Astrocyte of the hippocampus (primary cell): ENCODE data around the gene FRAT2.

Experiments used
- DNase-seq: peaks from one replicate; pipeline ENCODE4 v3.0.0; 2011; ENCODE audit warnings: low read depth, low spot score

Gene FRAT2

DNA sequence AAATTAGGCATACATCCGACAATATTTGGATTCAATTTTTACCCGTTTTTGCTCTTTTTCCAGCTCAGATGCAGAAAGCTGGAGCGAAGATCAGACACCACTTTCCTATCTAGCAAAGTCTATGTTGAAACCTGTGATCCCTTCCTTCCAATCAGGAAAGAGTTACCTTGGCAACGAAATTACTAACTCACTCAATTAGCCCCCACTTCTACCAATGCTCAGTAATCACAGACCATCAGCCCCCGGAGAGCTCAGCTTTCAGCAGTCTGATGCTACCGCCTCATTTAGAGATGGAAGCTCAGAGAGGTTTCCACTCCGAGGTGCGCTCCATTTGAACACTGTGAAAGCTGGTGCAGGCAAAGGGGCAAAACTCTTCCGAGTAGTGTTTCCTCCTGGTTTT is 8.8 kb downstream of the FRAT2 start:
- DNase-seq: no peak

DNA sequence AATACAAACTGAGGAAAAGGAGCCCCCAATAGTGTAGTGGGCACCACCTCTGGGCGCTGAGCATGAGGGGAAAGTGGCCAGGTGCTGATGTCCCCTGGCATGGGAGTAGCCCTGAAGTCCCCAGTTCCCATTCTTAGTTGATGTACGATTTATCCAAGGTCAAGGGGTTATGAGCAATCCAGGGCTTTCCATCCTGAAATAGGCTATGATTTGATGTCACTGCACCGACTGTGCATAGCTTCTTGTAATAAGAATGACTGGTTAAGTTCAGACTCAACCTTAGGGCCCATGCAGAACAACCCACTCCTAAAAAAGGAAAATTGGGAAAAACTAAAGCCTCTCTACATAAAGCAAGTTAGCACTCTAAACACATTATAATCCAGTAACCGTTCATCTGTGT is 11.0 kb downstream of the FRAT2 start:
- DNase-seq: no peak

DNA sequence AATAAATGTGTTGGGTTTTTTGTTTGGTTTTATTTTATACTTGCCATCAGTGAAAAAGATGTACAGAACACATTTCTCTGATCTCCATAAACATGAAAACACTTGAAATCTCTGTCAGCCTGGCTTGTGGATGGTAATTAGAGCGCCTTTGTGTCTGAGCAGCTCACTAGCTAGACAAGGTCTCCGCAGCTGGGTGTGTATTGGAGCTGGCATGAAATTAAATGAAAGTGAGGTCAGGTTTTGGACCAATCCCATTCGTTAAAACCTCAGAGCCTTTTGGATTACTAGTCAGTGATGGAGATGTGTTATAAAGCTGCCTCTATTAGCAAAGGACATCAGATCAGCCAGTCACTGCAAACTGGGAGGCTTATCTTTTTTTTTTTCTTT is 12.7 kb downstream of the FRAT2 start:
- DNase-seq: peak; percentile 41

DNA sequence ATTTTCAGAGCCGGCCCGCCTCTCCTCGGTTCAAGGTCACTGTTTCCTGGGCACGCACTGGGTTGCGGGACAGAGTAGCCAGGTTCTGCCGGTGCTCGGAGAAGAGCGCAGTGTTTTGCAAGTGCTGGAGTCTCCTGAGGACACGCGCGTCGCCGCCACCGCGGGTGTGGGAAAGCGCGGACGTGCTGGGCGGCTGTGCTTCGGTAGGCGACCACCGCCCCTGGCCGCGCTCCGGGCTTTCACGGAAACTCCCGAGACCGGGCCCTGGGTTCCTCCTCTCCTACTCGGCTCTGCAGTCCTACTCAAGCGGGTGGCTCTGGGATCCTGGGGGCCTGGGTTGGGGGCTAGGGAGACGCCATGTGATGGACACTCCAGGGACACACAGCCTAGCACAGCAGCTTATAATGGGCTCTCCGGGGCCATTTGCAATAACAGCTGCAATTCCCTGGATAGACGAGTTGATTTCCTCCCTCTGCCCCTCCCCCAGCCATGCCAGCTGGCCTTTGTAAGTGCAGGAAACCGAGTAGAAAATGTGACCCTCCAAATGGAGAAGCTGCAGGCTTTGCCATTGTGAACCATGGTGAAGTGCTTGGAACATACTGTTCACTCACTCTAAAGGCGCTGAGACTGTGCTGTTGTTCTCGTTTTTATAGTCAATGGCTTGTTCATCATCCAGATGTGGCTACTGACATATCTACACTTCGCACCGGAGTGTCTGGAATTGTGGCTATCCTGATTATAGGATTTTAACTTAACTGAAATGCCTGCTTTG is 13.3 kb downstream of the FRAT2 start:
- no peak for DNase-seq

DNA sequence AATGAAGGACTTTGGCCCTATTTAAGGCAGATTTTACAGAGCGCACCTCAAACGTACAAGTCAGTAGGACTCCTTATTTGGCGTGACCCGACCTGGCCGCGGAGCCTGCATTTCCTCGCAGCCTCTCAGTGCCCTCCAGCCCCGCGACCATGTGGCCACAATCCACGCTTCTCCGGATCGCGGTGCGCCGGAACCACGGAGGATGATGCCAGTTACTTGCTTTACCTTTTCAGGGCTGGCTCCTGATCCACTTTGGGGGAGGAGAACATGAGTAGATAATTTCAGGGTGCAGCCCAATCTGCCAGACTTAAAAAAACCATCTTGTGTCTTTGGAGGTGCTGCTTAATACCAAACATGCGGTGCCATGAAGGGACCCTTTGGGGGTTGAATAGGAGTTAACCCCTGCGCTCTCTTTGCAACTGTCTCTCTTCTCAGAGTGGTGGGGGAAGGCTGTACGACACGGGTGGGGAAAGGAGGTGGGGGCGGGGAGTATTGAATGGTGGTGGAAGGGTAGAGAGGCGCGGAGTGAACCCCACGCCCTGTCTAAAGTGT is 14.0 kb downstream of the FRAT2 start:
- DNase-seq: no peak

DNA sequence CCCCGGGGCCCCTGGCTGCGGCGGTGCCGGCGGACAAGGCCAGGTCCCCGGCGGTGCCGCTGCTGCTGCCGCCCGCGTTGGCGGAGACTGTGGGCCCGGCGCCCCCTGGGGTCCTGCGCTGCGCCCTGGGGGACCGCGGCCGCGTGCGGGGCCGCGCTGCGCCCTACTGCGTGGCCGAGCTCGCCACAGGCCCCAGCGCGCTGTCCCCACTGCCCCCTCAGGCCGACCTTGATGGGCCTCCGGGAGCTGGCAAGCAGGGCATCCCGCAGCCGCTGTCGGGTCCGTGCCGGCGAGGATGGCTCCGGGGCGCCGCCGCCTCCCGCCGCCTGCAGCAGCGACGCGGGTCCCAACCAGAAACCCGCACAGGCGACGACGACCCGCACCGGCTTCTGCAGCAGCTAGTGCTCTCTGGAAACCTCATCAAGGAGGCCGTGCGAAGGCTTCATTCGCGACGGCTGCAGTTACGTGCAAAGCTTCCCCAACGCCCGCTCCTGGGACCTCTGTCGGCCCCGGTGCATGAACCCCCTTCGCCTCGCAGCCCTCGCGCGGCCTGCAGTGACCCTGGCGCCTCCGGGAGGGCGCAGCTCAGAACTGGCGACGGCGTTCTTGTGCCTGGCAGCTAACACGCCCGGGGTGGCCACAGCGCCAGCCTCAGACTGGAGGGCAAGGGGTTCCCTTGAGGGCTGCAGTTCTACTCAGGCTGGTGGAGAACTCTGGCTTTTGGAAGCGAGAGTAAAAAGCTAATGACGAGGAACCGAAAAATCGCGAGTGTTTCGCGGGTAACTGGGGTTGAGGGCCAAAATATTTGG is 14.7 kb downstream of the FRAT2 start:
- DNase-seq: peak; percentile 61

DNA sequence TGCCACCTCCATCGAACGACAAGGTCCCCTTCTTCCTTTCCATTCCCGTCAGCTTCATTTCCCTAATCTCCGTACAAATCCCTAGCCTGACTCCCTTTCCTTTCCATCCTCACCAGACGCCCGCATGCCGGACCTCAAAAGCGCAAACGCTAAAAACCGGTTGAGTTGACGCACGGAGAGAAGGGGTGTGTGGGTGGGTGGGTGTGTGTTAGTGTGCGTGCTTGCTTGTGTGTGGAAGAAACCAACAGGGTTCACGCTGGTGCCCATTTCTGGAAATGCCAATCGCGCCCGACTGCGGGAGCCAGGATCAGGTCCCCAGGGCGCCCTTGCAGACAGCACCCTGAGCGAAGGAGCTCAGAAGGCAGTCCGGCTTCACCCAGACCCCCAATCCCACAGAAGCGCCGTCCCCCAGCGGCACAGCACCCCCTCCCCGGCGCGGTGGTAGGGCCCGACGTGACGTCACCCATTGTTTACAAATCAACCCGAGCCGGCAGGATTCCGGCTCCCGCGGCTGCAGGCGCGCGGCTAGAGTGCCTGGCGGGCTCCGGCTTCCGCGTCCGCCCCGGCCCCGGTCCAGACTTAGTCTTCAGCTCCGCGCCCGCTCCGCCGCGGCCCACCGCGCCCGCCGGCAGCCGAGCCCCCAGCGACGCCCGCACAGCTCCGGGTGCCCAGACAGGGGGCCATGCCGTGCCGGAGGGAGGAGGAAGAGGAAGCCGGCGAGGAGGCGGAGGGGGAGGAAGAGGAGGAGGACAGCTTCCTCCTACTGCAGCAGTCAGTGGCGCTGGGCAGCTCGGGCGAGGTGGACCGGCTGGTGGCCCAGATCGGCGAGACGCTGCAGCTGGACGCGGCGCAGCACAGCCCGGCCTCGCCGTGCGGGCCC is 15.5 kb downstream of the FRAT2 start, which contains the start of gene FRAT1:
Gene FRAT1 (plus strand): TSS at position 500 of the 880 bp plus-strand sequence. CDS start 183 bp downstream, at position 683.
- peak; percentile 93 for DNase-seq

DNA sequence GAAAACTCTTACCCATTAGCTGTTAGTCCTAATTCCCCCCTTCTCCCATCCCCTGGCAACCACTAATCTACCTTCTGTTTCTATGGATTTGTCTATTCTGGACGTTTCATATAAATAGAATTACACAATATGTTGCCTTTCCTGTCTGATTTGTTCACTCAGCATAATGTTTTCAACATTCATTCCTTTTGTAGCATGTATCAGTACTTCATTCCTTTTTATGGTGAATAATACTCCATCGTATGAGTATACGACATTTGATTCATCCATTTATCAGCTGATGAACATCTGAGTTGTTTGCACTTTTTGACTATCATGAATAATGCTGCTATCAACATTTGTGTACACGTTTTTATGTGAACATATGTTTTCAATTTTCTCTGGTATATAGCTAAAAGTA is 19.9 kb downstream of the FRAT2 start:
- no peak for DNase-seq

DNA sequence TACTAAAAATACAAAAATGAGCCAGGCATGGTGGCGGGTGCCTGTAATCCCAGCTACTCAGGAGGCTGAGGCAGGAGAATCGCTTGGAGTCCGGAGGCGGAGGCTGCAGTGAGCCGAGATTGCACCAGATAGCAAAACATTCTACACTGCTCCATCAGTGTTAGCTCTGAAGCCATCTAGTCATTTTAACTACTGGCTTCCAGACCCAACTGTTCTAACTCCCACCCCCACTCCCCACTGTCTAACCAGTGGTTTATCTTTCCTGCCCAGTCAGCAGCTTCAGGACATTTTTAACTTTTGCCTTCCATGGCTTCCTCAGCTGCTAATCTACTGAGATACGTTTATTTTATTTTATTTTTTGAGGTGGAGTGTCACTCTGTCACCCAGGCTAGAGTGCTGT is 21.6 kb downstream of the FRAT2 start:
- DNase-seq: no peak

DNA sequence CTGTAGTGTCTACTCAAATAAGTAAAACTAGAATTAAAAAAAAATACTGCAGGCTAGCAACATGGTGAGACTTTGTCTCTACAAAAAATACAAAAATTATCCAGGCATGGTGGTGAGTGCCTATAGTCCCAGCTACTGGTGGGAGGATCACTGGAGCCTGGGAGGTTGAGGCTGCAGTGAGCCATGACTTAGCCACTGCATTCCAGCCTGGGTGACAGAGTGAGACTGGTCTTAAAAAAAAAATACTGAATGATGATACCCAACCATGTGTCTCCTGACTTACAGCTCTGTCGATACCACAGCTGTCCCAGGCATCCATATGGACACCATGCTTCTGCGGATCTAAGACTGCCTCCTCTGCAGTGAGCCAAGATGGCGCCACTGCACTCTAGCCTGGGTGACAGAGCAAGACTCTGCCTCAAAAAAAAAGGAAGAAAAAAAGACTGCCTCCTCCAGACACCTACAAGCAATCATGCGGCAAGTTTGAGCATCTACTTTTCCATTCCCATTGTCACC is 23.4 kb downstream of the FRAT2 start:
- no peak for DNase-seq

DNA sequence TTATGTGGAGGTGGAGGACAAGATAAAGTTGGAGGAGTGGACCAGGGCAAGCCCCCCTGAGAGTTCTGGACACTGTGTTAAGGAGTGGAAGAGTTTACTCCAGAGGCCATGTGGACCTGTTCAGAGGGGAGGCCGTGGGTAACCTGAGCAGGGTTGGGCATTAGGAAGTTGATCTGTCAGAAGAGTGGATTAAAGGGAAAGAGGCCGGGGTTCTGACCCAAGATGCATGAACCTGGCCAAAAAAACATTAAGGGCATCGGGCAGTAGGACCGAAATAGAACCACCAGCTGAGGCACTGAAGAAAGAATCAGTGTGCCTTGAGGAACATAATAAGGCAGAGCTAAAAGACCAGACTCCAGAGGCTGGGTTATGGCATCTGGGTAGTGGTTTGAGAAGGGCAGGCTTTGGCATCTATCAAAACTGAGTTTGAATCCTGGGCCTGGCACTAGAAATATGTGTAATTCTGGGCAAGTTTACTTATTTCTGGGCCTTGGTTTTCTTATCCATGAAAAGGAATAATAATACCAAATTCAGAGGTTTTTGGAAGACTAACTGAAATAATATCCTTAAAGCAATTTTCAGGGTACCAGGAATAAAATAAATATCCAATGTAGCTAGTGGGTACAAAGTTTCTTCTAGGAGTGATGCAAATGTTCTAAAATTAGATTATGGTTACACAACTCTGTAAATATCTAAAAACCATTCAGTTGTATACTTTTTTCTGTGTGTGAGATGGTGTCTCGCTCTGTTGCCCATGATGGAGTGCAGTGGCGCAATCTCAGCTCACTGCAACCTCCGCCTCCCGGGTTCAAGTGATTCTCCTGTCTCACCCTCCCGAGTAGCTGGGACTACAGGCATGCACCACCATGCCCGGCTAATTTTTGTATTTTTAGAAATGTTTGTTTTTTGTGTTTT is 26.4 kb downstream of the FRAT2 start:
- no peak for DNase-seq

DNA sequence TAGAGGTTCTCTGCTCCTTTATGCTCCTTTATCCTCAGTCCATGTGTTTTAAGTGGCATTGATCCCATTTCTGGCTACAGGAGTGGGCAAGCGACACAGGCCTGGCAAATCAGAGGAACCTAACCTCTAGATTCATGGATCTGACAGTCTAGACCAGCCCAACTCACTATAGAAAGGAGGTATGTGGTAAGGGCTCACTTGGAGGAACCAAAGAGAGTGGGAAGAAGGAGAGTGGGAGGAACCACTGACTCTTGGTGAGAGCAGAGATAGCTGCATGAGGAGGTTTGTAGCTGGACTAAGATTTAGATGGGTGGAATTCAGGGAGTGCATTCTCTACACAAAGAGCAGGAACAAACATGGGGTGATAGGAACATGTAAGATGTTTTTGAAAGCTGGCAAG is 27.1 kb downstream of the FRAT2 start:
- DNase-seq: no peak

DNA sequence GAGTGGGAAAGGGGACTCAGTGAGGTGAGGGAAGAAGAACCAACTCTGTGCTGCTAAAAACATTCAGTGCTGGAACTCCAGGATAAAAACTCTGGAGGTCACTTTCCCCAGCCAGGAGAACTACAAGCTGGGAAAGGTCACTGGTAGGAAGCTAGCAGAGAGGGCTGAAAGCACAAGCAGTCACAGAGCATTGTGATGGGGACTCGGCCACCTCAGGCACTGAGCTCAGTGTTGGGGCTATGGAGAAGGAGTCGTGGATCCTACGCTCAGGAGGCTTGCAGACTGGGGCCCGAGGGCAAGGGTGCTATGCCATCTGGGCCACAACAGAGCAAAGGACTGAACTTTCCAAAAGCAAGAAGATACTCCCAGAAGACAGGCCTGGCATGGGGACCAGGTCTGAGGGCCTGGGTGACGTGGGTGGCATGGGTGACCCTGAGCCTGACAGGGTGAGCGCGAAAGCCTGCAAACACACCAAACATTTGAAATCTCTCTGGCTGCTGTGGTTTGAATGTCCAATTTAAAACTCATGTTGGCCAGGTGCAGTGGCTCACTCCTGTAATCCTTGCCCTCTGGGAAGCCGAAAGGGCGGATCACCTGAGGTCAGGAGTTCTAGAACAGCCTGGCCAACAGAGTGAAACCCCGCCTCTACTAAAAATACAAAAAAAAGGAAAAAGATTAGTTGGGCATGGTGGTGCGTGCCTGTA is 32.3 kb downstream of the FRAT2 start:
- no peak for DNase-seq

DNA sequence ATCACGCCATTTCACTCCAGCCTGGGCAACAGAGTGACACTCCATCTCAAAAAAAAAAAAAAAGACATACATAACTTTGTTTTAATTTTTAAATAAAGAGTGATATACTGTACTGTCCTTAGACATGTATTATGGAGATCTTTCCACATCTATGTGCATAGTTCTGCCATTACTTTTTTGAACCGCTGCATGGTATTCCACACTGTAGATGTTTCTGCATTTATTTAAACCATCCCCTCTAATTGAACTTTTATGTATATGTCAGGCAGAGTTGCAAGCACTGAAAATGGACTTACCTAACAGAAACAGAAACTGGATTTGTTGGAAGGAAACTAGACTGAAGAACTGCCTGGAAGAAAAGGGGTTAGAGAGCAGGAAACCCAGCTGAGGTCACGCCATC is 33.5 kb downstream of the FRAT2 start:
- no peak for DNase-seq

DNA sequence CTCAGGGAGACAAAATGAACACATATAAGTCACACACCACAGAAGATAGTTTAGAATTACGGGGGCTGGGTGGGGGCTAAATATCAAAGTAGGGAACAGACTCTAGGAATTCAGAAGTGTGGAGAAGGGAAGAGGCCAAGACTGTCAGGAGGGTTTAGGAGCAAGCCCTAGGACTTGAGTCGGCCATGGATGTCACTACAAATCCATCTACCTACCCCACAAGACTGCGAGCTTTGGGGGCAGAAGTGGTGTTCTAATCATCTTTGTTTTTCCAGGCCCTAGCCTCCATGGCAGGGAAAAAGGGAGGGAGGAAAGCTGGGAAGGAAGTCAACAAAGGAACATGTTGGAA is 36.3 kb downstream of the FRAT2 start:
- DNase-seq: no peak

DNA sequence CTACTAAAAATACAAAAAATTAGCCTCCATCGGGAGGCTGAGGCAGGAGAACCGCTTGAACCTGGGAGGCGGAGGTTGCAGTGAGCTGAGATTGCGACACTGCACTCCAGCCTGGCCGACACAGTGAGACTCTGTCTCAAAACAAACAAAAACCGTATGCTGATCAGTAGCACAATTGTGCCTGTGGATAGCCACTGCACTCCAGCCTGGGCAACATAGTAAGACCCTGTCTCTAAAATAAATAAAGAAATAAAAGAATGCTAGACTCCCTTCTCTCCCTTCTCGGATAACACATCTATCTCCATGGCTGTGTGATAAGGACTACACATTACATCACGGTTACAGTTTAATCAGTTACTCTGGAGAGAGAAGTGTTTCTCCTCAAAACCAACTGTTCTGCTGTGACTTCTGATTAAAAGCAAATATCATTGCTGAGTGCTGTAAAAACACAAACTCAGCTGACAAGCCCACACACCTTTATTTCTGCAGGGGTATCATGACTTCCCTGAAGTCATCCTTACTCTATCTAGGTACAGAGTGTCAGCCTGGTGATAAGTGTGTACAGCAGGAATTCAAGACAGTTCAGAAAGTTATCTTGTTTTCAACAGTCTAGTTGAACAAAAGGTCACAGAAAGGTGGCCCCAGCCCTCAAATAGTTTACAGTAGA is 36.8 kb downstream of the FRAT2 start:
- DNase-seq: peak; percentile 11

DNA sequence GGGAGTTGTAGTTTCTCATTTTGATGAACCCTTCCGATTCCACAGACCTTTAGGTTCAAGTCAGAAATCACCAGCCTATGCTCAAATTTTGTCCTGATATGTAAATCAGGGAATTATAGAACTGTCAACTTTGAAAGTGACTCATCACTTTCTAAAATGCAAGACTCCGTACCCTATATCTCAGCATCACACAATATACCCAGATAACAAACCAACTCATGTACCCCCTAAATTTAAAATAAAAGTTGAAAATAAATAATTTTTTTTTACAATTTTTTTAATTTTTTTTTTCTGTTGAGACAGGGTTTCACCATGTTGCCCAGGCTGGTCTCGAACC is 41.7 kb downstream of the FRAT2 start:
- DNase-seq: no peak

DNA sequence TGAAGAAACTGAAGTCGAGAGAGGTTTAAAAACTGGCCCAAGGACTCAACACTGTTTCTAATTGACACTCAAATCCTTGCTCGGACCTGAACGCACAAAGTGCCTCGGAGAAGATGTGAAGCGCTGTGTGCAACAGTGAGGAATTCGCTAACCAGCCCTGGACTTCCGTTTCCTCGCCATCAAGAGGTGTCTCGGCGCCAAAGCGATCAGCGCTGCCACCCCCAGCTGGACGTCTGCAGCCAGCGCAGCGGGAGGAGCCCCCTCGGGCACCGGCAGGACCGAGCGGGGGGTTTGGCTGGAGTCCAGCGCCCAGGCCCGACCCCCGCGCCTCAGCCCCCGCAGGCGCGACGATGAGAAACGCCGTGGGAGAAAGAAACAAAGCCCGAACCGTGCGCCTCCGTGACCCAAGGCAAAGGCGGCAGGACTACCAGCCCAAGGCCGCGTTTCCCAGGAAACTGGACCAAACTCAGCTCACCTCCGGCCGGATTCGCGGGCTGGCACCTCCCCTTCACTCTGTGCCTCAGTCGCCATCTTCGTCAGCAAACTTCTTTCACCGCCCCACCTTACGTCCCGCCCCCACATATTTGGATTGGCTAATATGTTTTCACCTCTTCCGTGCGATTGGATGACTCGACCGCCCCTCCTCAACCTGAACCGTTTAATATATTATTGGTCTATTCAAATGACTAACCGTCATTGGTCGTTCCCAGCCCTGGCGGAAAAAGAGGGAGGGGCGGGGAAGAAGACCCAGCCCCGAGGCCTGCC is 42.2 kb downstream of the FRAT2 start, which contains the start of gene ARHGAP19:
Gene ARHGAP19 (minus strand): TSS at position 541 of the 765 bp plus-strand sequence. CDS start 10 bp downstream, at position 531.
- DNase-seq: peak; percentile 99
